Keratinocyte (primary cell): Measurements from ENCODE around the gene CCDC33. TPM values are rescaled to one million over a fixed set of nuclear protein-coding genes. Genes with fewer than 3 reads are reported as not detected.

Experiments used
- DNase-seq: peaks from one replicate; pipeline ENCODE4 v3.0.0-alpha.2; 2011; ENCODE audit warnings: low read depth, missing footprints, low spot score
- FAIRE-seq: peaks from 2 replicates; lab custom pipeline; 2011; peaks lifted over from hg19 to GRCh38; lab: Jason Lieb, UNC
- H2AFZ ChIP-seq: 2 replicates; pipeline ENCODE4 v1.6.0; 2012; ENCODE audit warnings: low read length, control low read depth, inconsistent platforms; ENCODE audit not compliant: control insufficient read depth
- H3K27ac ChIP-seq: 2 replicates; pipeline ENCODE4 v1.5.1; 2011; ENCODE audit warnings: low read length; ENCODE audit not compliant: control insufficient read depth, insufficient read depth
- H3K27me3 ChIP-seq: 3 replicates; pipeline ENCODE4 v1.6.0; 2011; ENCODE audit warnings: low read length; ENCODE audit not compliant: control insufficient read depth, insufficient read depth; ENCODE audit errors: extremely low read depth
- H3K36me3 ChIP-seq, 2 experiments: 2 replicates in 1 of 2; 3 replicates in 1 of 2; pipeline ENCODE4 v1.5.1; 2011; ENCODE audit warnings: low read length in 2 of 2, mild to moderate bottlenecking in 1 of 2; ENCODE audit not compliant: control insufficient read depth in 2 of 2, insufficient read depth in 2 of 2; ENCODE audit errors: extremely low read depth in 1 of 2
- H3K4me1 ChIP-seq: 3 replicates; pipeline ENCODE4 v1.5.1; 2011; ENCODE audit warnings: low read length; ENCODE audit not compliant: control insufficient read depth, insufficient read depth; ENCODE audit errors: extremely low read depth
- H3K4me2 ChIP-seq: 3 replicates; pipeline ENCODE4 v1.6.0; 2011; ENCODE audit warnings: low read depth, low read length; ENCODE audit not compliant: control insufficient read depth, insufficient read depth; ENCODE audit errors: extremely low read depth
- H3K4me3 ChIP-seq, 3 experiments: fragments of 200-600 bp in 1 of 3; sonication (generic) in 1 of 3; 2 replicates in 2 of 3; 3 replicates in 1 of 3; pipeline ENCODE4 v1.5.1; 2011 to 2016; ENCODE audit warnings: low read length in 3 of 3, mild to moderate bottlenecking in 3 of 3, control low read depth in 2 of 3, inconsistent platforms in 1 of 3, low read depth in 1 of 3, mixed read lengths in 1 of 3, mixed run types in 1 of 3, moderate library complexity in 1 of 3; ENCODE audit not compliant: control insufficient read depth in 2 of 3, insufficient read depth in 2 of 3; ENCODE audit errors: extremely low read depth in 1 of 3
- H3K79me2 ChIP-seq: 2 replicates; pipeline ENCODE4 v1.6.0; 2012; ENCODE audit warnings: low read length; ENCODE audit not compliant: control insufficient read depth, insufficient read depth
- H3K9ac ChIP-seq: 3 replicates; pipeline ENCODE4 v1.6.0; 2011; ENCODE audit warnings: low read length; ENCODE audit not compliant: control insufficient read depth, insufficient read depth; ENCODE audit errors: extremely low read depth
- H3K9me1 ChIP-seq: 3 replicates; pipeline ENCODE4 v1.6.0; 2011; ENCODE audit warnings: low read length; ENCODE audit not compliant: control insufficient read depth, insufficient read depth; ENCODE audit errors: extremely low read depth
- H3K9me3 ChIP-seq: 2 replicates; pipeline ENCODE4 v1.5.1; 2012; ENCODE audit warnings: low read depth, low read length; ENCODE audit not compliant: control insufficient read depth
- H4K20me1 ChIP-seq: 3 replicates; pipeline ENCODE4 v1.6.0; 2011; ENCODE audit warnings: low read length; ENCODE audit not compliant: control insufficient read depth, insufficient read depth; ENCODE audit errors: extremely low read depth
- EZH2 ChIP-seq: IDR thresholded peaks from one replicate; pipeline ENCODE4 v1.6.1; 2012; ENCODE audit warnings: inconsistent platforms, mild to moderate bottlenecking, low read length, moderate library complexity
- dilution Hi-C: fragments of 300-500 bp; cut with MboI; formaldehyde crosslinking; loops from one replicate; pipeline ENCODE4 v1.7.0; 2020; ENCODE audit warnings: low sequenced_read_pairs; ENCODE audit not compliant: extremely low pct_ligation_motif_present
- polyA plus RNA-seq, 5 experiments: library from polyadenylated mRNA; depleted of rRNA in 3 of 5; stranded (reverse) in 3 of 5; stranded (forward) in 1 of 5; unstranded in 1 of 5; fragments of >200 nt; gene quantifications; 1 replicate in 1 of 5; 2 replicates in 3 of 5; 3 replicates in 1 of 5; pipeline versions ENCODE4 v1.2.1 to v1.2.3, GENCODE V29; 2011 to 2012; ENCODE audit warnings: missing spikeins in 2 of 5, low read depth in 1 of 5, low replicate concordance in 1 of 5
- TF ChIP-seq, protein P1 (sequence below), 3 experiments: IDR thresholded peaks in 1 of 3; conservative IDR thresholded peaks in 1 of 3; optimal IDR thresholded peaks in 1 of 3; 2 replicates in 2 of 3; 3 replicates in 1 of 3; pipeline versions ENCODE3 to v1.5.1; 2011; ENCODE audit warnings: low read length in 3 of 3, mild to moderate bottlenecking in 3 of 3, moderate library complexity in 2 of 3, control low read depth in 1 of 3, inconsistent platforms in 1 of 3; ENCODE audit not compliant: insufficient read depth in 2 of 3; ENCODE audit errors: extremely low read depth in 1 of 3

Gene CCDC33
- polyA plus RNA-seq, 1 donor (not counting 4 experiments of a cell fraction or from before 2014, with no cell fraction given): not detected

DNA sequence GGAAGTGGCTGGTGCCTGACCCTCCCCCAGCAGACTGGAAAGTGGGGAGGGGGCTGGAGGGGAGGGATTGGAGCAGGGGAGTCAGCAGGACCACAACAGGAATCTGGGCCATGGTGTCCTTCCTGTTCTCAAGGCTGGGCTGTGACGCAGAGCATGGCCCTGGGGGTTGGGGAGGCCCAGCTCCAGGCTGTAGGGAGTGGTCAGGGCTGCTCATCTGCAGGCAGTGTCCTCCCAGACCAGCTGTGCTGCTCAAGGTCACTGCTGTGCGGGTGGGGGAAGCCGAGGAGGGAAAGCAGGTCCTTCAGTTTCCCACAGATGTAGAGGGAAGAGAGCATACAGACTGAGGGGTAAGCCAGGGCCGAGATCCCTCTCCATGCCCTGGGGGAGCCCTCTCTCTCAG, 90.6 kb downstream of the CCDC33 start:
- dilution Hi-C loops: no loop called here
- FAIRE-seq: no peak
- Histone ChIP-seq H3K4me3 (no peak overlapping the region), H3K4me2 (no peak overlapping the region), H4K20me1 (no peaks in the 10 kb centered on the region), H3K9me1 (no peaks in the 10 kb centered on the region), H3K27ac (no peak overlapping the region), H3K36me3 (no peaks in the 10 kb centered on the region), H3K79me2 (no peaks in the 10 kb centered on the region), H3K4me1 (no peaks in the 10 kb centered on the region), H3K9me3 (no peaks in the 10 kb centered on the region), H2AFZ (no peak overlapping the region), H3K9ac (no peak overlapping the region), H3K27me3 (peaks cover 8% of the 10 kb centered on the region)
- no peak for DNase-seq
- TF ChIP-seq EZH2: no peak
- TF ChIP-seq, protein P1, sequence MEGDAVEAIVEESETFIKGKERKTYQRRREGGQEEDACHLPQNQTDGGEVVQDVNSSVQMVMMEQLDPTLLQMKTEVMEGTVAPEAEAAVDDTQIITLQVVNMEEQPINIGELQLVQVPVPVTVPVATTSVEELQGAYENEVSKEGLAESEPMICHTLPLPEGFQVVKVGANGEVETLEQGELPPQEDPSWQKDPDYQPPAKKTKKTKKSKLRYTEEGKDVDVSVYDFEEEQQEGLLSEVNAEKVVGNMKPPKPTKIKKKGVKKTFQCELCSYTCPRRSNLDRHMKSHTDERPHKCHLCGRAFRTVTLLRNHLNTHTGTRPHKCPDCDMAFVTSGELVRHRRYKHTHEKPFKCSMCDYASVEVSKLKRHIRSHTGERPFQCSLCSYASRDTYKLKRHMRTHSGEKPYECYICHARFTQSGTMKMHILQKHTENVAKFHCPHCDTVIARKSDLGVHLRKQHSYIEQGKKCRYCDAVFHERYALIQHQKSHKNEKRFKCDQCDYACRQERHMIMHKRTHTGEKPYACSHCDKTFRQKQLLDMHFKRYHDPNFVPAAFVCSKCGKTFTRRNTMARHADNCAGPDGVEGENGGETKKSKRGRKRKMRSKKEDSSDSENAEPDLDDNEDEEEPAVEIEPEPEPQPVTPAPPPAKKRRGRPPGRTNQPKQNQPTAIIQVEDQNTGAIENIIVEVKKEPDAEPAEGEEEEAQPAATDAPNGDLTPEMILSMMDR (optimal IDR thresholded peaks at IDR 0.05 in 1 of 3, IDR thresholded peaks at IDR 0.05 in 1 of 3, conservative IDR thresholded peaks at IDR 0.05 in 1 of 3; ENCODE audit: extremely low read depth in 1 of 3, insufficient read depth in 2 of 3, low read length in 3 of 3): no peak

DNA sequence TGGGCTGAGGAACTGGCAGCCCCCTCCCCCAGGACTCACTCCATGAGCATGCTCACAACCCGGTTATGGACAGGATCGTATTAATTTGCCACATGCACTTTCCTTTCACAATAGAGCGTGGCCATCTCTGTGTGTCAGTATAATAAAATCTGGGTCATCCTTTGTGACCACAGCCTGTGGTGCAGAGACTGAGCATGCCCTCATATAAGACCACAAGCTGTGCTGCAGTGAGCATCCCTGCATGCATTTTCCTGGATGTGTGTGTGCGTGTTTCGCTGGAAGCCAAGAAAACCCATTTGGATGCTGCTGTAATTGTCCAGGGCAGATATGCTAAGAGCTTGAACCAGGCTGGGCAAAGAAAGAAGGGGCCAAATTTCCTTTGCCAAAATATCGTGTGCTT, 91.6 kb downstream of the CCDC33 start:
- Histone ChIP-seq H4K20me1 (no peaks in the 10 kb centered on the region), H2AFZ (no peak overlapping the region), H3K36me3 (no peaks in the 10 kb centered on the region), H3K4me1 (no peaks in the 10 kb centered on the region), H3K9me3 (no peaks in the 10 kb centered on the region), H3K79me2 (no peaks in the 10 kb centered on the region), H3K9ac (no peak overlapping the region), H3K4me2 (no peak overlapping the region), H3K27me3 (peaks cover 8% of the 10 kb centered on the region), H3K9me1 (no peaks in the 10 kb centered on the region), H3K4me3 (no peak overlapping the region), H3K27ac (no peak overlapping the region)
- FAIRE-seq (no peak), DNase-seq (no peak)
- TF ChIP-seq EZH2: no peak
- TF ChIP-seq, protein P1 (optimal IDR thresholded peaks at IDR 0.05 in 1 of 3, IDR thresholded peaks at IDR 0.05 in 1 of 3, conservative IDR thresholded peaks at IDR 0.05 in 1 of 3; ENCODE audit: extremely low read depth in 1 of 3, insufficient read depth in 2 of 3, low read length in 3 of 3): no peak
- dilution Hi-C loops: no loop called here
